Testis (tissue), 3 donors: ENCODE measurements around the gene RAB2B. TPM values are rescaled to one million over a fixed set of nuclear protein-coding genes. Genes with fewer than 3 reads are reported as not detected.
A peak's percentile ranks its signal among the peaks of the same experiment; 100 is the strongest.
"Not testable (repeated sequence)": the region's sequence is repeated elsewhere in the genome, so short reads cannot be mapped to it uniquely, and the experiment has no call there.

Source experiments
- DNase-seq: peaks from one replicate; pipeline ENCODE4 v3.0.0-alpha.2; 2019
- H3K27ac ChIP-seq, 2 donors: fragments of 200-600 bp; sonication (generic); one replicate each; pipeline ENCODE4 v1.5.1; 2019
- H3K27me3 ChIP-seq: fragments of 200-600 bp; sonication (generic); one replicate; pipeline ENCODE4 v1.5.1; 2019
- H3K36me3 ChIP-seq: fragments of 200-600 bp; sonication (generic); one replicate; pipeline ENCODE4 v1.5.1; 2017; ENCODE audit warnings: low read depth; ENCODE audit errors: missing control alignments
- H3K4me1 ChIP-seq: fragments of 200-600 bp; sonication (generic); one replicate; pipeline ENCODE4 v1.5.1; 2019
- H3K4me3 ChIP-seq, 2 donors: fragments of 200-600 bp; sonication (generic); one replicate each; pipeline ENCODE4 v1.5.1; 2017 to 2019
- H3K9me3 ChIP-seq: fragments of 200-600 bp; sonication (generic); one replicate; pipeline ENCODE4 v1.5.1; 2017
- CTCF ChIP-seq, 3 experiments: fragments of 450-650 bp in 2 of 3; fragments of 200-600 bp in 1 of 3; sonication (generic) in 1 of 3; IDR thresholded peaks; one replicate each; pipeline ENCODE4 v1.5.1; 2016 to 2019; ENCODE audit warnings: antibody characterized with exemption in 3 of 3, mild to moderate bottlenecking in 2 of 3, moderate library complexity in 1 of 3
- POLR2A ChIP-seq: fragments of 450-650 bp; IDR thresholded peaks from one replicate; pipeline ENCODE4 v1.6.1; 2017; ENCODE audit warnings: antibody characterized with exemption, mild to moderate bottlenecking, moderate library complexity
- WGBS, 2 donors: methylation state at CpG; one replicate each; pipeline ENCODE4 v1.1.5; 2018; 5-methylcytosine and 5-hydroxymethylcytosine counted together
- intact Hi-C: fragments of 100-400 bp; cut with DNase I; formaldehyde crosslinking; loops from one replicate; pipeline ENCODE4 v1.15.1; 2023; ENCODE audit warnings: low total_unique reads
- polyA plus RNA-seq: library from polyadenylated mRNA; stranded (reverse); fragments of 350-450 nt; fragmentation: Illumina TruSeq; extraction: RNeasy Lipid Tissue Mini Kit (QIAGEN cat#74804); gene quantifications from one replicate; pipeline ENCODE4 v1.2.3, GENCODE V29; 2014; ENCODE audit warnings: low read depth, low replicate concordance; ENCODE audit not compliant: insufficient read depth
- total RNA-seq, 2 donors: library from RNA; depleted of rRNA; stranded (reverse); fragments of >200 nt; gene quantifications; one replicate each; pipeline ENCODE4 v1.2.3, GENCODE V29; 2016

Gene RAB2B
- total and polyA plus RNA-seq, 3 donors from 2014 or later, result 32.9 to 40.1 (median 36.4) TPM

- Histone ChIP-seq H3K4me3 (peak overlapping the region; percentile 69 to 95), H3K9me3 (no peaks in the 10 kb centered on the region), H3K27me3 (no peaks in the 10 kb centered on the region), H3K36me3 (no peaks in the 10 kb centered on the region), H3K4me1 (peaks cover 7% of the 10 kb centered on the region), H3K27ac (peak overlapping the region; percentile 67 to 94)
- 8 to 19% methylated on average over 15 of the region's 15 CpGs for WGBS, 2 donors
- TF ChIP-seq CTCF (IDR thresholded peaks at IDR 0.05), result no peak
- TF ChIP-seq POLR2A, result no peak
- DNase-seq, result no peak
- intact Hi-C loops, result no loop called here
These were observed 21.8 kb downstream of the RAB2B start for GRCh38 chr14:21454843-21455544.

- no peaks in the 10 kb centered on the region for H3K27me3 ChIP-seq
- 90 to 100% methylated on average over 1 of the region's 1 CpG for whole genome bisulfite sequencing, 2 donors
- DNase-seq, result no peak
- no peaks in the 10 kb centered on the region for H3K9me3 ChIP-seq
- H3K4me3 ChIP-seq, result no peak overlapping the region
- peaks cover 17% of the 10 kb centered on the region for H3K4me1 ChIP-seq
- no peaks in the 10 kb centered on the region for H3K36me3 ChIP-seq
- TF ChIP-seq CTCF (IDR thresholded peaks at IDR 0.05), result no peak
- no peak for TF ChIP-seq POLR2A
- no peak overlapping the region for H3K27ac ChIP-seq
- intact Hi-C loops, result no loop called here
These were observed 26.9 kb downstream of the RAB2B start for GRCh38 chr14:21449899-21450216.

- peaks cover 14% of the 10 kb centered on the region for H3K4me1 ChIP-seq
- H3K27ac ChIP-seq, H3K27me3 ChIP-seq, H3K9me3 ChIP-seq, DNase-seq, H3K4me3 ChIP-seq, intact Hi-C loops, H3K36me3 ChIP-seq: not testable (repeated sequence)
- 80 to 90% methylated on average over 1 of the region's 1 CpG for WGBS, 2 donors
These were observed 34.1 kb downstream of the RAB2B start for GRCh38 chr14:21442657-21443056.

DNA sequence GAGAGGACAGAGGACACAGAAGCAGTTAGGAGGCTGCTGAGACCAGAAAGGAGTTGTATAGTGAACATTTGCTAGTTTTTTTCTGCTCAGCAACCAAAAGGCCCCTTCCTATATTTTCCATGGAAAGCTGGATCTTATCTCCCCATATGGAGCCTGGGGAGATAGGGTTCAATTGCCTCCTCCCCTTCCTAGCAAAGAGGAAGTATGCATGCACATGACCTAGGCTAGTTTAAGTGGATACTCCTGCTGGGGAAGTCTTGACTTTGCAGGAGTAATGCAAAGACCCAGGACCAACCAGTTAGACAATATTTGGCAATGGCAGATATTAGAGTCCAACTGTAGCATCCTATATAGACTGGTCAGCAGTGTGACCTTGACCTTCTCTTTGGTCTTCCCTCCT is 35.9 kb downstream of the RAB2B start:
- H3K27me3 ChIP-seq, result no peaks in the 10 kb centered on the region
- intact Hi-C loops, result no loop called here
- H3K4me3 ChIP-seq, result no peak overlapping the region
- TF ChIP-seq CTCF (IDR thresholded peaks at IDR 0.05), result no peak
- TF ChIP-seq POLR2A, result no peak
- no peak for DNase-seq
- peaks cover 16% of the 10 kb centered on the region for H3K4me1 ChIP-seq
- no peaks in the 10 kb centered on the region for H3K9me3 ChIP-seq
- H3K36me3 ChIP-seq, result no peaks in the 10 kb centered on the region
- no peak overlapping the region for H3K27ac ChIP-seq

DNA sequence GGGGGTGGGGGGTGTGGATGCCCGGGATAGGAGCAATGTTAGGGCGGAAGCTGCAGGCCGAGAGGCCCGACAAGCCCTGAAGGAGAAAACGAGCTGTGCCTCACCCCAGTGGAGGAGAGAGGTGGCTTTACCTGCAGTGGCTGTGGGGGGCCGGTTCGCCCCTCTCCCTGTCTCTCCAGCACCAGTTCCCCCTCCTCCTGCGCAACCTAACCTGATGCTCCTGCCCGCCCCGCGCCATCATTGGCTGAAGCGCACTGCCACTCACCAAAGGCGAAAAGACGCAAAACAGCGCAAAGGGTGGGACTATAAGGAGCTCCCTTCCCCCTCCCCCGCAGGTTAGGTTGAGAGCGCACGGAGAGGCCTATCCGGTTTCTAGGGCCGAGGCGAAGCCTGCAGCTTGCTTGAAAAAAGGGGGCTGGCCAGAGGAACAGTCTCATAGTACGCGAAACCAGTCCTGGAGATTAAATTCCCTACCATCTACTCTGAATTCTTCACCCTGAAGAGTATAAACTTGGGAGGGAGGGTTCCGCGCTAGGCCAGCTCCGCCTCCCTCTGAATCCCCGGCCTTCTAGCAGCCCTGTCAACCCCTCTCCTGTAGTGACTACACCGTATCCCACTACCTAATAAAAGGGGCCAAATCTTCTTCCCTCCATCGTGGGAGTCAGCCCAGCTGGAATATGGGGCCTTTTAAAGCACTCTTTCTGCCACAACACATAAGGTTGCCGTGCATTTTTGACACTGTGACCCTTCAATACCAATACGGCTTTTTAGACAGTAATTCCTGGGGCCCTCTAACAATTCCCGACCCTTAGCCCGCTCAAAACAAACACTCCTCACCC is 39.5 kb downstream of the RAB2B start:
- H3K36me3 ChIP-seq, result no peaks in the 10 kb centered on the region
- no peaks in the 10 kb centered on the region for H3K9me3 ChIP-seq
- intact Hi-C loops, result no loop called here
- H3K4me1 ChIP-seq, result peaks cover 20% of the 10 kb centered on the region
- H3K27ac ChIP-seq, result peak overlapping the region; percentile 57 to 93
- no peaks in the 10 kb centered on the region for H3K27me3 ChIP-seq
- peak overlapping the region; percentile 90 to 93 for H3K4me3 ChIP-seq
- DNase-seq, result peak; percentile 99
- WGBS, 2 donors, result 2% methylated on average over 27 to 33 of the region's 33 CpGs
- TF ChIP-seq CTCF (IDR thresholded peaks at IDR 0.05), result no peak
- no peak for TF ChIP-seq POLR2A
